Measurements from ENCODE around the gene BRD1.
"Not testable (repeated sequence)": the region's sequence is repeated elsewhere in the genome, so short reads cannot be mapped to it uniquely, and the experiment has no call there.

Gene BRD1

DNA sequence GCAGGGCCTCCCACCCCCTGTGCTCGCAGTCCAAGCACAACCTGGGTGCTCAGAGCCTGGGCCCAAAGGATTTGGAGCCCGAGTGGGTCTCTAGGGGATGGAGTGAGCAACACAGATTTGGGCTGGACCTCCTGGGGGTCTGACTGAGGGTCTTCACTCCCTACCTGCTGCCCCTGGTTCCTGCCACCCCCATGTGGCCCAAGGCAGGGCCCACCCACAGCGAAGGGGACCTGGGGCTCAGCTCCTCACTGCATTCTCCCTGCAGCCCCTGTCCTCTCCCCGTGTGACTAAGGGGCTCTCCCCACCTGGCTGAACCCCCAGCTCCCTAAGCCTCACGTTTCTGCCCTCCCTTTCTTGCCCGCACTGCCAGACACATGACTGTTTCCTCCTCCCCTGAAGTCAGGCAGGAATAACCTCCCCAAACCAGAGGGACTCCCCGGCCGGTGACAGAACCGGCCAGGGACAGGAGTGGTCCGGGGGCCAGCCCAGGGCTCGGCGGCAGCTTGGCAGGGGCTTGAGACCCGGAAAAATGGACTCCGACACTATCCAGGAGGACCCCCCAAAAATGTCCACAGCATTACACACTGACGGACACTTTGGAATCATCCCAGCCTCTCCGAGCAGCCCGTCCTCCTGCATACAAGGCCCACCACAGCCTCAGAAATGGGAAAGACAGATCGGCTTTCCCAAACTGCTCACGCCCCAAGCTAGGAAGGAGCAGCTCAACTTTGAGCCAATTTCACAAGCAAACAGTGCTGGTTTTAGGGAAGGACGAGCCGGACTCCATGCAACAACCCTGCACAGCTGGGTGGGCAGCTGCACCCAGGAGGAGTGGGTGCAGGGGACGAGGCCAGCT is 57.8 kb downstream of the BRD1 start:
- DNase-seq (ENCODE audit: low read depth in 2 of 2) = no peak

DNA sequence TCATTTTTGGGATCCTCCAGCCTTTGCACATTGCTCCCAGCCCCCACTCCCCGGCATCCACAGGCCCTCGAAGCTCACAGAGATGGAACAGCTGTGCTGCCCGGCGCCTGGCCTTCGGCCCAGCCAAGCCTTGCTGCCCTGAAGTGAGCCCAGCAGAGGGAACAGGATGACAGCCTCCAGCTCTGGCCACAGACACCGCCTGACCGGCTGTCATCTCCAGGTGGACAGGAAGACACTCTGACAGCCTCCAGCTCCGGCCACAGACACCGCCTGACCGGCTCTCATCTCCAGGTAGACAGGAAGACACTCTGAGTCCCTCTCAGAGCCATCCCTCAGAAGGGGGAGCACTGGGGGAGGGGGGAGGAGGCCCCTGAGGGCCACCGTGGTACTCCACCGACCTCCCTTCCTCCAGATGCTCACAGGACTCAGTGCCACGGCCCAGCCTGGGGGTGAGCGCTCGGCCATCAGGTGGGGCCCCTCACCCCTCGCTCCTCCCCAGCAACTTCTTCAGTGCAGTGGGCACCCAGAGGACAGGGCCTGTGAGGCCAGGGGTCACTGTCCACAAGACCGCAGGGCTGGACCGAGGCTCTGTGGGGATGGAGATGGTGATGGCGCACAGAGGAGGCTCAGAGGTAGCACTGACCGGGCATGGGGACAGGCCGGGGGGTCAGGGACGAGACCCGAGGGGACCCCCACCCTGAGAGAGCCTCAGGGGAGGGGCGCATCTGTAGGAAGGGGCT is 58.6 kb downstream of the BRD1 start:
- no peak for DNase-seq (ENCODE audit: low read depth in 2 of 2)

DNA sequence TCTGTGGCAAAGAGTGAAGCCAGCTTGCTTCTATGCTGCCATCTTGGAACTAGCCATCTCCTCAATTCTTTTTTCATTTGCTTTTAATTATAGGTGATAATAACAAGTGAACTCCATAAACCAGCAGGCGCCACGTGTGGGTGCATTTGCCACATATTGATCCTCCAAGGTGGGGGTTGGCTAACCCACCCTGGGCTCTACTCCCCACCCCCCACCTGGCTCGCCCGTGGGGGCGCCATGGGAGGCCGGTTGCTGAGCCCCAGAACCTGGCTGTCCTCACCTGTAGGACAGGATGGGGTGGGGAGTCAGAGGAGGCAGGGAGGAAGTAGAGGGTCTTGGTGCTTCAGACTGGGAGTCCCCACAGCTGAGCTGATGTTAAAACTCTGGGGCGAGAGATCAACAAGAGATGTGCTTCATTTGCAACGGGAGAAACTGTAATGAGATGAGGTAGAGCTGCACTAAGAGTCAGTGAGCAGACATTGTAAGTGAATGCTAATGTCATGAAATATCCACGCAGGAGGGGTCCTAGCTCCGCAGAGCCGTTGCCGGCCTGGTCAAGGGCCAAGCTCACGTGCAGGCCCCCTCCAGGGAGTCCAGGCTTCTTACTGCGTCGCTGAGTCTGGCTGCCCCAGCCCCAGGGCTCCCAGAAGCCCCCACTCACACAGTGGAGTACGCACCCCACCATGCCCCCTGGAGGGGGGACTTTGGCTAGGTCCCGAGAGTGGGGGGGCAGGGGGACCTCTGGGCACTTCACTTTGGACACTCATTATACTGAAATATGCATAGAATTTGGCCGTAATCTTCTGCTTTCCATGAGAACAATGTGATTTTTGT is 59.4 kb downstream of the BRD1 start:
- no peak for DNase-seq (ENCODE audit: low read depth in 2 of 2)

DNA sequence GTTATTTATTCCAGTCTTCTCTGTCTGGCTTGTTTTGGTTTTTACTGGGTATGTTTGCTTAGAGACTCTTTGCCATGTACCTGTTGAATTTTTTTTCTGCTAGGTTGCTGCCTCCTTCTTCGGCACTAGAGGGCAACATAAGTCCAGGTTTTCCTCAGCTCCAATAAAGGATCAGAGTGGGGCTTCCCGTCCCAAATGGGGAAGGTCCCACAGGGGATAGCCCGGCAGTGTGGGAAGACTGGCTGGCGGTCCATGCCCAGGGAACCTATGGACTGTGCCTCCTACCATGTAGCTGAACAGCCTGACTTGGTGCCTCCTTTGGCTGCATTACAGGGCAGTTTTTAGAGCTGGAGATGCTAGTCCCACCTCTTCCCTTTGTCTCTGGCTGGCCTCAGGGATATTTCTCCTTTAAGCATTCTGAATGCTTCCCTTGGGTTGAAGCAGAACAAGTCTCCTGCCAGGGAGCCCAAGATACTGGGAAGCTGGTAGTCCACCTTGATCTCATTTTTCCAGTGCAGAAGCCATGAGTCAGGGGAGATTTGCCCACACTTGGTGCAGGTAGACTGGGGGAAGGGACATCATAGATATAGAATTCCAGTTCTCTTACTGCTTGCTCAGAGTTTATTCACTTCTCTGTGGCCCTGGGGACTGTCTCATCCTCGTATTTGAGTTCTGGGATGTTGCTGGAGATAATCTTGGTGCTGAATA is 60.2 kb downstream of the BRD1 start:
- peak in 1 of 2 experiments; percentile 8 for DNase-seq (ENCODE audit: low read depth in 2 of 2)

DNA sequence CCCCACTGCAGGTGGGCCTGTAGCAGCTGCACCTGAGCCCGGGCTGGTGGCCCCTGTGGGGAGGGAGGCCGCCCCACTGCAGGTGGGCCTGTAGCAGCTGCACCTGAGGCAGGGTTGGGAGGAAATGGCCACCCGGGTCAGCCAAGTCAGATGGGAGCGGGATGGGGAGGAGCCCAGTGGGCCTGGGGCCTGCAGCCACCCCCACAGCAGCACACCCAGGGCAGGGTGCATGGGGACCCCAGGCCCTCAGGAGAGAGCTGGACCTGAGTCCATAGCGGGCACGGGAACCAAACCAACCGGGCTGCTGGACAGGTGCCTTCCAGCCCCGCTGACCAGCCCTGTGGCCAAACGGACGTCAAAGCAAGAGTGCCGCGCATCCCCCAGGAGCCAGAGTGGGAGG is 61.7 kb downstream of the BRD1 start:
- no peak for DNase-seq (ENCODE audit: low read depth in 2 of 2)

DNA sequence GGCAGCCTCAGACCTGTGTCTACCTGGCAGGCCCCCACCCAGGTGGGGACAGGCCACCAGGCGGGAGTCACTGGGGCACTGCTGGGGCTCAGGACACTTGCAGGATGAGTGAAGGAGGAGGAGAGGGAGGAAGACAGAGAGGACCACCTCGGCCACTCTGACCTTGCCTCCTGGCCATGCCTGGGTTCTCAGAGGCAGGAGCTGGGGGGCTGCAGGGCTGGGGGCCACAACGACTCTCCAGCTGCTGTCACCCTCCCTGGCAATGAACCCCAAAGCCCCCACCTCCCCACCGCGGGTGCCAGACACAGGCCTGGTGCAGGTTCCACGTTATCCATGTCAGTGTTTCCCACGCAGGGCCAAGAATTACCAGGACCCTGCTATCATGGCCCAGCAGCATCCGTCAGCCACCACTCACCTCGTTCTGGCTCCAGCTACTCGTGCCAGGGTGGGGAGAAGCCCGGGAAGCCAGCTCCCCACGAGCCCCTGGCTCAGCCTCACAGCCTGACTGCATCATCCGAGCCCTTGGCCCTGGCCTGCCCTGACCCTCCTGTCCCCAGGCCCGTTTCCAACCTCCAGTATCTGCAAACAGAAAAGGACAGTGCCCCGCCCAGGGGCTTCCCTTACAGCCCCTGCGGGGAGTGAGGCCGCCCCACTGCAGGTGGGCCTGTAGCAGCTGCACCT is 62.4 kb downstream of the BRD1 start:
- no peak for DNase-seq (ENCODE audit: low read depth in 2 of 2)

DNA sequence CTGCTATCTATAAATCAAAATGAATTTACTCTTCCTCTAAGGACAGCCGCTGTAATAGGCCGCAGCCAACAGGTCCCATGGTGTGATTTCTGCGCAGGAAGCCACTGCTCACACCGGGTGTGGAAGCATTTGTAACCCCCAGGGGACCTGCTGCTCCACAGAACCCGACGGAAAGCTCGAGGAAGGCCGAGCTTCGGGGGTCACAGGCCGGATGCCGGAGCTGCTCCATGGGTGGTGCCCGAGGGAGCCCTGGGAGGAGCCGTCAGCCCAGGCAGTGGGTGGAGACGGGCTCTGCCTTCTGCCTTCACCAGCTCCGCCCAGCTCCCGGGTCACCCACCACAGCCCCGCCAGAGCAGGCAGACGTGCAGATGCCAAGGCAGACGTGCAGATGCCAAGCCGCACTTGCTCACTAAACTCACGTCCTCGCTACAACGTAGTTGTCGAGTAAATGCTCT is 63.5 kb downstream of the BRD1 start:
- no peak for DNase-seq (ENCODE audit: low read depth in 2 of 2)

DNA sequence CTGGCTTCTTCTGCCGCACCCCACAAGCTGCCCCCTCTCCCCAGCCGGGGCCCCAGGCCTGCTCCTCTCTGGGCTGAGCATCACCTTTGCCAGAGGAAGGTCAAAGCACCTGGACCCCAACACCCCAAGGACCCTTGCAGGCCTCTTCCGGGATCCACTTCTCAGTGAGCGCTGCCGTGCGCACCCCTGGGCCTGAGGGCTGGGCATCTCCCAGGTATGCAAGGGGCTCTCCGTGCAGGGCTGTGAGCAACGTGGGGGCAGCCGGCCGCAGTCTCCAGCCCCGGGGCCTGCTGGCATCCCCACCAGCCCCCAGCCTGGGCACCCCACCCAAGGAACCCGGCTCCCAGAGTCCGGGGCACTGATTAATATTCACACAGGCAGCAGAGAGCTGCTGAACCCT is 64.0 kb downstream of the BRD1 start:
- no peak for DNase-seq (ENCODE audit: low read depth in 2 of 2)

DNA sequence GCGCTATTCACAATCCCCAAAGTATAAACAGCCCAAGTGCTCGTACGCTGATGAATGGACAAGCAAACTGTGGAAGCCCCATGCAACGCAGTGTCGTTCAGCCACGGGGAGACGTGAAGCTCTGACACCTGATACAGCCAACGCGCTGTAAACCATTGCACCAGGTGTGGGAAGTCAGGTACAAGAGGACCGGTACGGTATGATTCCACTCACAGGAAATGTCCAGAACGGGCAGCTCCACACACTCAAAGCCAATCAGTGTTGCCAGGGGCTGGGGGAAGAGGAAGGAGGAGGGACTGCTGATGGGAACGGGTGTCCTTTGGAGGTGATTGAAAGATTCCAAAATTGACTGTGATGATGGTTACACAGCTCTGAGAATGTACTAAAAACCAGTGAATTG is 64.5 kb downstream of the BRD1 start:
- DNase-seq (ENCODE audit: low read depth in 2 of 2) = no peak

DNA sequence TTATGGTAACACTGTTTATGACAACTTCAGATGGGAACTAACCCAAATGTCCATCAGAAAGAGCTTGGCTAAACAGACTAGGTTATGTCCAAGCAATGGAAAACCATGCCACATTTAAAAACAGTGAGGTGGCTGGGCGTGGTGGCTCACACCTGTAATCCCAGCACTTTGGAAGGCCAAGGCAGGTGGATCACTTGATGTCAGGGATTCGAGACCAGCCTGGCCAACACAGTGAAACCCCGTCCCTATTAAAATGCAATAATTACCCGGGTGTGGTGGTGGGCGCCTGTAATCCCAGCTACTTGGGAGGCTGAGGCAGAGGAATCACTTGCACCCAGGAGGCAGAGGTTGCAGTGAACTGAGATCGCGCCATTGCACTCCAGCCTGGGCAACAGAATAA is 65.1 kb downstream of the BRD1 start:
- DNase-seq (ENCODE audit: low read depth in 2 of 2) = not testable (repeated sequence)

DNA sequence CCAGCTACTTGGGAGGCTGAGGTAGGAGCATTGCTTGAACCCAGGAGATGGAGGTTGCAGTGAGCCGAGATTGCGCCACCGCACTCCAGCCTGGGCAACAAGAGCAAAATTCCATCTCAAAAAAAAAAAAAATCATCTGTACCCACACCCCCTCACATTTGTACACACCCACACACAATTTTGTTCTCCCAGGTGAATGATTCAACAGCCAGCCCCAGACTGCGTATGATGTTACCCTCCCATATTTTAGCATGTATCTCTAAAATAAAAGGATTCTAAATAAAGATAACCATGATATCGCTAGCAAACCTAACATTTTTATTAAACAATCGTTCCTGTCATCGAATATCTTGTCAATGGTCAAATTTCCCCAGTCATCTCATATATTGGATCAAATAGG is 65.8 kb downstream of the BRD1 start:
- no peak for DNase-seq (ENCODE audit: low read depth in 2 of 2)

DNA sequence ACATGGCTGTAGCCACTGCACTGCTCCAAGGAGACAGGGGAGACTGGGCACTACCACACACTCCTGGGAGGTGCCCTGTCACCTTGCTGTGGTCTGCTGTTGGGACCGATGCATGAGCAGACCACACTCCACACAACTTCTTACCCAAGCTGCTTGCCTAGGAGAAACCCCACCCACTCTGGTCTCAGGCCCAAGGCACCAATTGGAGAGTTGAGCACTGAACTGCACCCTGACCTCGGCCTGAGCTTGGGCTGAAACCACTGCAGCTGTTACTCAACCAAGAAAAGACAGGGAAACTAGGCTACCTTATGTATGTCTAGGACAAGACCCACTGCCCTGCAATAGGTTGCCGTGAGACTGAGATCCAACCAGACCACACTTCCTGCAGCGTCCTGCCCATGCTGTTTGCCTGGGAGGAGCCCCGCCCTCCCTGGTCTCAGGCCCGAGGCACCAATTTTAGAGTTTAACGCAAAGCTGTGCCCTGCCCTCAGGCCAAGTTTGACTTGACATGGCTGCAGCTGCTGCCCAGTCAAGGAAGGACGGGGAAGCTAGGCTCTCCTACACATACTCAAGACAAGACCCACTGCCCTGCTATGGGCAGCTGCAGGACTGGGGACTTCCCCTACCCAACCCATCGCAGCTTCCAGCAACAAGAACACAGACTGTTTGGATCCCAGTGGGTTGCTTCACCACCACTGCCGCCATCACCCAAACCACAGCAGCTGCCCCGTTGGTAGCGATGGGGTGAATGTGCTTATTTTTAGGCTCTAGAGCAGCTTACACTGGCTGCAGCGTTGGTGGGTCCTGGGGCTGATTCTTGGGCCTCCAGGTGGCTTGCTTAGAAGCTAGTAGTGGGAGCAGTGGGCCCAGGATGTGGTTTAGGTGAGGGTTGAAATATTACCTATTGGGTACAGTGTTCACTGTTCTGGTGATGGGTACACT is 66.8 kb downstream of the BRD1 start:
- DNase-seq (ENCODE audit: low read depth in 2 of 2) = no peak

DNA sequence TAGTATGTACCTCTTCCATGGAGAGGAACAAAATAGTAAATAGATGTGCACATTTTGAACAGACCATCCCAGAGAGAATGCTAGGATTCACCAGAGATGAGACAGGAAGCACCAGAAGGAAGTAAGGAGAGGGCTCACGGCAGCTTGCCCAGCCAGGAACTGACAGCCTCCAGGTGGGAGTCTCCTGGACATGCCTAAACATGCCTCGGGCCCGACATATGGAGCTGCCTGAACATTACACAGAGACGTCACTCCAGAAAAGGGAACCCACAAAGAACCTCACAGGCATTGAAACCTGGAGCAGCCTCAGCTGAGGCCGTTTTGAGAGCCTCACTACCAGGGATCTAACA is 67.4 kb downstream of the BRD1 start:
- DNase-seq (ENCODE audit: low read depth in 2 of 2) = no peak

DNA sequence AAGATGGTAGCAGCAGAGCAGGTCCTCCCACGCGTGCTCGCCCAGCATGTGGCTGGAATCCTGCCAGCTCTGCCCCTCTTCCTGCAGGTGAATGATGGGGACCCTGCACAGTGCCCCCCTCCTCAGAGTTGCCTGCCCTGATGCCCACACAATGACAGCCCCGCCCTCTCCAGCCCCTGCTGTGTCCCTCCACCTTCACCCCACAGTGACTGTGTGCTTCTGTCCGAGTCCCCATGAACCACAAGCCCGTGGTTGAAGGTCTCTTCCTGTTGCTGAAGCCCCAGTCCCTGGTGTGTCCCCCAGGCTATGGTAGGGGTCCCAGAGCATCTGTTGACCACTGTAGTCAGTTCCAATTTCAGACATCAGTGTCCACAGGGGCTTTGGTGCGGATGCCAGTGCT is 71.0 kb downstream of the BRD1 start:
- DNase-seq (ENCODE audit: low read depth in 2 of 2) = no peak

DNA sequence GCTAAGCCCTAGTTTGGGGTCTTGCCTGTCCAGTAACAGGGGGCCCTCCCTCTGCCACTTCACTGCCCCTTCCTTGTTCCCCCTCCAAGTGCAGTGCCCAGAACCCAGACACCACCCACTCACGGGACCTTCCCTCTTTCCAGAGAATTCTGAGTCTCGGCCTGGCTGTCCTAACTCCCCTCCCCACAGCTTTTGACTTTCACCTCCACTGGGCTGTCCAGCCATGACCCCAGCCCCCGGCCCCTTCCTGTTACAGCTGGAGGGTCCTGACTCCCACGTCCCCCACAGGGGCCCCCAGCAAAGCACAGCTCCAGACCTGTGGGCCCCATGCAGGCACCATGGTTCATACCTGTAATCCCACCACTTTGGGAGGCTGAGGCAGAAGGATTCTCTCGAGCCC is 71.5 kb downstream of the BRD1 start:
- DNase-seq (ENCODE audit: low read depth in 2 of 2) = no peak

DNA sequence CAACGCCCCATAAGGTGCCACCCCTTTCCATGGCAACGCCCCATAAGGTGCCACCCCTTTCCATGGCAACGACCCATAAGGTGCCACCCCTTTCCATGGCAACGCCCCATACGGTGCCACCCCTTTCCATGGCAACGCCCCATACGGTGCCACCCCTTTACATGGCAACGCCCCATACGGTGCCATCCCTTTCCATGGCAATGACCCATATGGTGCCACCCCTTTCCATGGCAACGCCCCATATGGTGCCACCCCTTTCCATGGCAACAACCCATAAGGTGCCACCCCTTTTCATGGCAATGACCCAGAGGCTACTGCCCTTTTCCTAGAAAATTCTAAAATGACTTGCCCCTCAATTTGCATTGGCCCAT is 72.1 kb downstream of the BRD1 start:
- DNase-seq (ENCODE audit: low read depth in 2 of 2) = no peak

DNA sequence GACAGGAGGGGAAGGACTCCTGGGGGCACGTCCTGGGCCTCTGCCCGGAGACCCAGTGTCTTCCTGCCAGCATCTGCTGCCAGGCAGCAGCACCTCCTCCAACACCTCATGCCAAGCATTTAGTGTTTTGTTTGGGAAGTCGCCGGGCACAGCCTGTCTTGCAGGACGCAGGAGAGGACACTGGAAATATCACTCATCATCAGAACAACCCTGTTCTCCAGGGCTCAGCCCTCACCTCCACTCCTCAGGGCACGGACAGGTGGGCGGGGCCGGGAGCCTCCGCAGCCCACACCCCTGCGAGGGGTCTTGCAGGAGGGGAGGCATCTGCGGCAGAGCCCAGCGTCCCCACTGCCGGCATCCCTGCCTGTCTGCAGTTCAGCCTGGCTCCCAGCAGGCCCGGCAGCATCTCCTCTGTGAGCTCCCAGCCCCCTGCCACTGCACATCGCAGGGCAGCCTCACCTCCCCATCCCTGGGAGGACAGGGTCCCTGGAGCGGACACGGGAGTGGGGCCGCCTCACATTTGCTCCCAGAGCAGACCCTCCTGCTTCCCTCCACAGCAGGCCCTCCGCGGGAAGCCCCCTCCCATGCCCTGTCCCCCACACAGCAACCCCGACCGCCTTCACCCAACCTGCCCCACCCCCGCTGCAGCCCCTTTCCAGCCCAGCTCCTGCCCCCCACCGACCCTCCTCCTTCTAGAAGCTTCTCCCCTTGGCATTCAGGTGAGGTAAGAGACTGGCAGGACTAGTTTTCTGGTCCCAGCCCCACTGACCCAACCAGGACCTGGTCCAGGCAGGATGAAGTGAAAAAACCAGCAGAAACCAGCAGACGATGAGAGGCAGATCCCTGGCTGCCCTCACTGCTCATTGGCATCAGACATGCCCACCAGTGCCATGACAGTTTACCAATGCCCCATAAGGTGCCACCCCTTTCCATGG is 72.7 kb downstream of the BRD1 start:
- no peak for DNase-seq (ENCODE audit: low read depth in 2 of 2)

DNA sequence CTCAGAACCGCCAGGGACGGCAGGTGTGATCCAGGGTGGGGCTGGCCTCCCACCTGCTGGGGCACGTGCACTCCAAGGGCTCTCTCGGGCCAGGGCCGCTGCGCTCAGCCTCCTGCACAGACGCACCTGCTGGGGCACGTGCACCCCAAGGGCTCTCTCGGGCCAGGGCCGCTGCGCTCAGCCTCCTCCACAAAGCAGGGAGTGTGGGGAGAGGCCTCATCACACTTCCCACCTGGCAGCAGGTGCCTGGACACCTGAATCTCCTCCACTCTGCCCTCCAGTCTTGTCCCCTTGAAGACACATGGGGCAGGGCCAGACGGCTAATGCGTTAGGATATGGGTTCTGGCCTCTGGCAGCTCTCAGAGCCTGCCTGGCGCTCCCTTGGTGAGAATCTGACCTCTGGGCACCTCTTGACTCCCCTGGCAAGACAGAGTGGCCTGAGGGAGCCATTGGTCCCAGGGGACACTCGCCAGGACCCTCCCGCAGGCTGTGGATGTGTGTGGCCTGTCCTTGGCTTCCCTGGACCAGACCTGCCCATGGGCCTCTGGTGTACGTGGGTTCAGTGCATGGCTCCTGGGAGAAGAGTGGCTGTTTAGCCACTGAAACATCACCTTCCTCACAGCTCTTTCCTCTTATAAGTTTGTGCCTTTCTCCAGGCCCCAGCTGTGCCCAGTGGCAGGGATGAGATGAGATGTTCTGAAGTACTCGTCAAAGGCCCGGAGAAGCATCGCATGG is 73.5 kb downstream of the BRD1 start:
- no peak for DNase-seq (ENCODE audit: low read depth in 2 of 2)

Data from fibroblast of skin of left biceps (primary cell).